Activated CD4-positive, alpha-beta T cell treated with anti-CD3 and anti-CD28 coated beads, Interleukin-2, amount 10 ng/mL, durations not matched to agents 7 days and 5 days (primary cell): ENCODE measurements around the gene NGFR. TPM values are rescaled to one million over a fixed set of nuclear protein-coding genes. Genes with fewer than 3 reads are reported as not detected.
"Not testable (repeated sequence)": the region's sequence is repeated elsewhere in the genome, so short reads cannot be mapped to it uniquely, and the experiment has no call there.

ENCODE experiments used
- CTCF ChIA-PET: fragments of 350-600 bp; sonication (Branson Sonifier 250); formaldehyde crosslinking; loops from one replicate; lab custom pipeline; 2021; ENCODE audit warnings: antibody characterized with exemption; lab: Charles Lee
- POLR2A ChIA-PET: fragments of 350-600 bp; sonication (Branson Sonifier 250); formaldehyde crosslinking; loops from one replicate; lab custom pipeline; 2021; ENCODE audit warnings: antibody characterized with exemption; lab: Charles Lee
- DNase-seq: peaks from one replicate; pipeline ENCODE4 v3.0.0-alpha.2; 2020
- H3K27ac Mint-ChIP-seq: one replicate; pipeline ENCODE4 v1.8.0; 2021; ENCODE audit warnings: mild to moderate bottlenecking, moderate library complexity, mixed read lengths
- H3K27me3 Mint-ChIP-seq: one replicate; pipeline ENCODE4 v1.8.0; 2021; ENCODE audit warnings: mixed read lengths
- H3K36me3 Mint-ChIP-seq: one replicate; pipeline ENCODE4 v1.8.0; 2021; ENCODE audit warnings: low read depth, mixed read lengths
- H3K4me1 Mint-ChIP-seq: one replicate; pipeline ENCODE4 v1.8.0; 2021; ENCODE audit warnings: mixed read lengths
- H3K4me3 Mint-ChIP-seq: one replicate; pipeline ENCODE4 v1.8.0; 2021; ENCODE audit warnings: mild to moderate bottlenecking, moderate library complexity, mixed read lengths
- H3K9me3 Mint-ChIP-seq: one replicate; pipeline ENCODE4 v1.8.0; 2021; ENCODE audit warnings: mixed read lengths
- total RNA-seq, 2 experiments: library from RNA; stranded (reverse); gene quantifications; one replicate each; pipeline ENCODE4 v1.2.3, GENCODE V29; 2021

The NGFR gene
- total RNA-seq, 2 experiments from 2014 or later, result 0.07 TPM; not detected in 1

GRCh38 chr17:49489348-49489747, 5.7 kb upstream of the NGFR start:
- DNase-seq, result no peak
- Mint-ChIP-seq H3K36me3 (no peaks in the 10 kb centered on the region), H3K9me3 (no peaks in the 10 kb centered on the region), H3K27me3 (peaks cover 69% of the 10 kb centered on the region), H3K4me1 (peaks cover 2% of the 10 kb centered on the region), H3K4me3 (no peak overlapping the region), H3K27ac (no peak overlapping the region)
- ChIA-PET POLR2A (no interaction called here), CTCF (no interaction called here)

GRCh38 chr17:49490276-49490675, 4.8 kb upstream of the NGFR start:
- no peak overlapping the region for H3K4me3 Mint-ChIP-seq
- peaks cover 65% of the 10 kb centered on the region for H3K27me3 Mint-ChIP-seq
- ChIA-PET POLR2A (no interaction called here), CTCF (interaction anchor here (1.3 kb wide), 1 partner anchor 66 kb away, joined by 3 read pairs; no protein-coding TSS in a partner anchor)
- peaks cover 6% of the 10 kb centered on the region for H3K4me1 Mint-ChIP-seq
- no peak for DNase-seq
- H3K36me3 Mint-ChIP-seq, result no peaks in the 10 kb centered on the region
- H3K9me3 Mint-ChIP-seq, result no peaks in the 10 kb centered on the region
- H3K27ac Mint-ChIP-seq, result no peak overlapping the region

GRCh38 chr17:49491192-49491769, 3.8 kb upstream of the NGFR start:
- Mint-ChIP-seq H3K4me1 (peaks cover 13% of the 10 kb centered on the region), H3K27ac (no peak overlapping the region), H3K27me3 (peaks cover 63% of the 10 kb centered on the region), H3K4me3 (no peak overlapping the region), H3K36me3 (no peaks in the 10 kb centered on the region), H3K9me3 (no peaks in the 10 kb centered on the region)
- ChIA-PET CTCF (interaction anchor here (0.7 to 1.3 kb wide), 2 partner anchors 17 to 65 kb away, joined by 3 to 4 read pairs; no protein-coding TSS in a partner anchor), POLR2A (no interaction called here)
- DNase-seq, result no peak

- Mint-ChIP-seq H3K27ac (no peak overlapping the region), H3K36me3 (no peaks in the 10 kb centered on the region), H3K27me3 (peaks cover 71% of the 10 kb centered on the region), H3K9me3 (no peaks in the 10 kb centered on the region), H3K4me3 (peak overlapping the region; percentile 70), H3K4me1 (peaks cover 23% of the 10 kb centered on the region)
- POLR2A ChIA-PET, result no interaction called here
- no peak for DNase-seq
- CTCF ChIA-PET, result interaction anchor here (5.3 kb wide), 1 partner anchor 62 kb away, joined by 31 read pairs; no protein-coding TSS in a partner anchor
These were observed 601 bp upstream of the NGFR start for GRCh38 chr17:49494399-49494985.

- Mint-ChIP-seq H3K27me3 (peaks cover 76% of the 10 kb centered on the region), H3K27ac (no peak overlapping the region), H3K9me3 (no peaks in the 10 kb centered on the region), H3K4me1 (peaks cover 23% of the 10 kb centered on the region), H3K36me3 (no peaks in the 10 kb centered on the region), H3K4me3 (peak overlapping the region; percentile 66)
- ChIA-PET POLR2A (no interaction called here), CTCF (interaction anchor here (0.7 to 5.3 kb wide), 11 partner anchors 11 to 750 kb away, joined by 3 to 31 read pairs (median 4); no protein-coding TSS in a partner anchor)
- DNase-seq, result no peak
These were observed 719 bp downstream of the NGFR start for GRCh38 chr17:49495842-49496182.

- POLR2A ChIA-PET, result no interaction called here
- no peaks in the 10 kb centered on the region for H3K36me3 Mint-ChIP-seq
- no peak overlapping the region for H3K27ac Mint-ChIP-seq
- H3K27me3 Mint-ChIP-seq, result peaks cover 74% of the 10 kb centered on the region
- peaks cover 23% of the 10 kb centered on the region for H3K4me1 Mint-ChIP-seq
- H3K4me3 Mint-ChIP-seq, result peak overlapping the region; percentile 66
- DNase-seq, result peak; percentile 81
- H3K9me3 Mint-ChIP-seq, result no peaks in the 10 kb centered on the region
- CTCF ChIA-PET, result interaction anchor here (0.5 to 5.3 kb wide), 15 partner anchors 8 to 750 kb away, joined by 3 to 31 read pairs (median 4); no protein-coding TSS in a partner anchor
These were observed 1.2 kb downstream of the NGFR start for GRCh38 chr17:49496183-49496866.

GRCh38 chr17:49496867-49497147, 1.7 kb downstream of the NGFR start:
- no peaks in the 10 kb centered on the region for H3K9me3 Mint-ChIP-seq
- DNase-seq, result no peak
- peaks cover 72% of the 10 kb centered on the region for H3K27me3 Mint-ChIP-seq
- H3K4me1 Mint-ChIP-seq, result peaks cover 23% of the 10 kb centered on the region
- H3K36me3 Mint-ChIP-seq, result no peaks in the 10 kb centered on the region
- CTCF ChIA-PET, result interaction anchor here (0.5 to 5.3 kb wide), 13 partner anchors 8 to 413 kb away, joined by 3 to 31 read pairs (median 4); no protein-coding TSS in a partner anchor
- POLR2A ChIA-PET, result no interaction called here
- peak overlapping the region; percentile 27 for H3K4me3 Mint-ChIP-seq
- H3K27ac Mint-ChIP-seq, result no peak overlapping the region

GRCh38 chr17:49497148-49498028, 2.3 kb downstream of the NGFR start:
- no peaks in the 10 kb centered on the region for H3K9me3 Mint-ChIP-seq
- H3K27me3 Mint-ChIP-seq, result peaks cover 74% of the 10 kb centered on the region
- DNase-seq, result no peak
- no peak overlapping the region for H3K27ac Mint-ChIP-seq
- peak overlapping the region; percentile 27 for H3K4me3 Mint-ChIP-seq
- peaks cover 23% of the 10 kb centered on the region for H3K4me1 Mint-ChIP-seq
- H3K36me3 Mint-ChIP-seq, result no peaks in the 10 kb centered on the region
- POLR2A ChIA-PET, result no interaction called here
- CTCF ChIA-PET, result interaction anchor here (0.5 to 5.3 kb wide), 12 partner anchors 7 to 413 kb away, joined by 3 to 31 read pairs (median 4); no protein-coding TSS in a partner anchor

GRCh38 chr17:49498029-49498615, 3.0 kb downstream of the NGFR start:
- H3K4me3 Mint-ChIP-seq, result no peak overlapping the region
- peaks cover 23% of the 10 kb centered on the region for H3K4me1 Mint-ChIP-seq
- ChIA-PET CTCF (interaction anchor here (3.4 kb wide), 1 partner anchor 9 kb away, joined by 11 read pairs; no protein-coding TSS in a partner anchor), POLR2A (no interaction called here)
- H3K9me3 Mint-ChIP-seq, result no peaks in the 10 kb centered on the region
- H3K36me3 Mint-ChIP-seq, result no peaks in the 10 kb centered on the region
- DNase-seq, result no peak
- H3K27me3 Mint-ChIP-seq, result peaks cover 71% of the 10 kb centered on the region
- H3K27ac Mint-ChIP-seq, result no peak overlapping the region

- Mint-ChIP-seq H3K36me3 (no peaks in the 10 kb centered on the region), H3K9me3 (no peaks in the 10 kb centered on the region), H3K4me1 (peaks cover 10% of the 10 kb centered on the region), H3K27me3 (peaks cover 56% of the 10 kb centered on the region), H3K27ac (no peak overlapping the region), H3K4me3 (no peak overlapping the region)
- DNase-seq, result no peak
- POLR2A ChIA-PET, result no interaction called here
- CTCF ChIA-PET, result interaction anchor here (1.3 to 2.3 kb wide), 3 partner anchors 16 to 54 kb away, joined by 3 to 8 read pairs (median 3); no protein-coding TSS in a partner anchor
These were observed 6.4 kb downstream of the NGFR start for GRCh38 chr17:49501496-49501895.

GRCh38 chr17:49502254-49502653, 7.2 kb downstream of the NGFR start:
- no peak overlapping the region for H3K4me3 Mint-ChIP-seq
- H3K36me3 Mint-ChIP-seq, result no peaks in the 10 kb centered on the region
- DNase-seq, result no peak
- peaks cover 5% of the 10 kb centered on the region for H3K4me1 Mint-ChIP-seq
- H3K9me3 Mint-ChIP-seq, result no peaks in the 10 kb centered on the region
- H3K27ac Mint-ChIP-seq, result no peak overlapping the region
- CTCF ChIA-PET, result interaction anchor here (0.6 to 2.3 kb wide), 4 partner anchors 9 to 54 kb away, joined by 3 to 8 read pairs (median 4); no protein-coding TSS in a partner anchor
- H3K27me3 Mint-ChIP-seq, result peaks cover 50% of the 10 kb centered on the region
- POLR2A ChIA-PET, result no interaction called here

GRCh38 chr17:49502680-49503079, 7.6 kb downstream of the NGFR start:
- CTCF ChIA-PET, result interaction anchor here (0.6 to 2.3 kb wide), 5 partner anchors 9 to 53 kb away, joined by 3 to 8 read pairs (median 4); no protein-coding TSS in a partner anchor
- Mint-ChIP-seq H3K27me3 (peaks cover 46% of the 10 kb centered on the region), H3K27ac (peak overlapping the region; percentile 42)
- H3K4me3 Mint-ChIP-seq, H3K36me3 Mint-ChIP-seq, DNase-seq, H3K4me1 Mint-ChIP-seq, POLR2A ChIA-PET, H3K9me3 Mint-ChIP-seq: not testable (repeated sequence)
